ENCODE data around the gene KLF6.

KLF6 gene

GRCh38 chr10:3802526-3803265, 17.7 kb upstream of the KLF6 start:
- H3K4me3 ChIP-seq (ENCODE audit: low read depth, low read length), result no peak overlapping the region
- no peaks in the 10 kb centered on the region for H3K27me3 ChIP-seq (ENCODE audit: insufficient read depth, low read length)
- no peaks in the 10 kb centered on the region for H3K79me2 ChIP-seq (ENCODE audit: control insufficient read depth, insufficient read depth, low read length, unreplicated experiment)
- H2AFZ ChIP-seq (ENCODE audit: low read length, unreplicated experiment), result no peak overlapping the region
- peaks cover 42% of the 10 kb centered on the region for H3K4me1 ChIP-seq (ENCODE audit: control insufficient read depth, insufficient read depth, low read length, unreplicated experiment)
- H3K27ac ChIP-seq (ENCODE audit: low read depth, low read length), result peak overlapping the region; percentile 100
- no peaks in the 10 kb centered on the region for H3K36me3 ChIP-seq (ENCODE audit: insufficient read depth, low read length)

DNA sequence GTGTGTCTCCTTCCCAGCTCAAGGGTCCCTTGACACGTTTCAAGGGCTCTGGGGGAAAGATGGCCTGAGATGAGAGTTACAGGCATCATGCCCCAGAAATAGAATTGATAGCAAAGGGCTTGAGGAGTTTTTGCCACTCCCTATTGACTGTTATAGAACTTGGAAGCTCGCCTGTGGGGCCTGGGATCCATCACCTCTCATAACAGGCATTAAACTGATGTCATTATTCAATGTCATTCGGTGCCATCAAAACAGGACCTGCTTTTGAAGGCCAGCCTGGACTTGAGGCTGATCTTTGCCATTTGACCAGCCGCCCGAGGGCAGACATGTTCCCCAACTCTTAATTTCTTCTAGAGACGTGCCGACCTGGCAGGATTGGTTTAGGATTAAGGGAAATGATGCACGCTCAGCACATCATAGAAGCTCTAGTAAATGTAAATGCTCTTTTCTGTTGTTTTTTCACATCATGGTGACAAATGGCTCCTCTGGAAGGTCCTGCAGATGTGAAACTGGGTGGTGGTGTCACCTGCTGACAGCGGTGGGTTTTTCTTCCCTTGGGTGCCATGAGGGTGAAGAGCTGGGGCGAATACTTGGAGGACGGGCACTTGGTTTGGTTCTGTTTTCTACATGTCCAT, 16.7 kb upstream of the KLF6 start:
- Histone ChIP-seq H3K79me2 (ENCODE audit: control insufficient read depth, insufficient read depth, low read length, unreplicated experiment) (no peaks in the 10 kb centered on the region), H3K4me1 (ENCODE audit: control insufficient read depth, insufficient read depth, low read length, unreplicated experiment) (peaks cover 32% of the 10 kb centered on the region), H3K27ac (ENCODE audit: low read depth, low read length) (no peak overlapping the region), H3K36me3 (ENCODE audit: insufficient read depth, low read length) (no peaks in the 10 kb centered on the region), H3K4me3 (ENCODE audit: low read depth, low read length) (no peak overlapping the region), H3K27me3 (ENCODE audit: insufficient read depth, low read length) (no peaks in the 10 kb centered on the region), H2AFZ (ENCODE audit: low read length, unreplicated experiment) (no peak overlapping the region)

- Histone ChIP-seq H3K27me3 (ENCODE audit: insufficient read depth, low read length) (no peaks in the 10 kb centered on the region), H3K4me3 (ENCODE audit: low read depth, low read length) (no peak overlapping the region), H3K27ac (ENCODE audit: low read depth, low read length) (no peak overlapping the region), H3K79me2 (ENCODE audit: control insufficient read depth, insufficient read depth, low read length, unreplicated experiment) (no peaks in the 10 kb centered on the region), H2AFZ (ENCODE audit: low read length, unreplicated experiment) (no peak overlapping the region), H3K4me1 (ENCODE audit: control insufficient read depth, insufficient read depth, low read length, unreplicated experiment) (peaks cover 21% of the 10 kb centered on the region), H3K36me3 (ENCODE audit: insufficient read depth, low read length) (no peaks in the 10 kb centered on the region)
Observed at GRCh38 chr10:3800586-3800985, 15.6 kb upstream of the KLF6 start.

DNA sequence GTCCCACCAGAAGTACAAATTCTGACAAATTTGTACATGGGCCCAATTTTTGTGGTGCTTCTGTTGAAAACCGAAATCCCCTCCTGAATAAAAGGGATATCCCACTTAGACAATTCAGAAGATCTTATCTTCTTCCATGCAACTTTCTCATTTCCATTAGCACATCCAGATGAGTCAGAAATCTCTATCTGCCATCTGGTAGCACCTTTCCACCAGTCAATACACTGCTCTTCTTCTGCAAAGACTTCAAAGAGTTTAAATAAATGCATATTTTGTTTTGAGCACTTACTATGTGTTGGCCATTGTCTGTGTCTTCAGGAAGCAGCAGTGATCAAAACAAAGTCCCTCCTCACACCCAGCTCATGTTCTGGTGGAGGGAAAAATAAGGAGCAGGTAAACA, 12.7 kb upstream of the KLF6 start:
- Histone ChIP-seq H3K27me3 (ENCODE audit: insufficient read depth, low read length) (no peaks in the 10 kb centered on the region), H2AFZ (ENCODE audit: low read length, unreplicated experiment) (no peak overlapping the region), H3K27ac (ENCODE audit: low read depth, low read length) (no peak overlapping the region), H3K4me1 (ENCODE audit: control insufficient read depth, insufficient read depth, low read length, unreplicated experiment) (no peaks in the 10 kb centered on the region), H3K36me3 (ENCODE audit: insufficient read depth, low read length) (no peaks in the 10 kb centered on the region), H3K4me3 (ENCODE audit: low read depth, low read length) (no peak overlapping the region), H3K79me2 (ENCODE audit: control insufficient read depth, insufficient read depth, low read length, unreplicated experiment) (no peaks in the 10 kb centered on the region)

DNA sequence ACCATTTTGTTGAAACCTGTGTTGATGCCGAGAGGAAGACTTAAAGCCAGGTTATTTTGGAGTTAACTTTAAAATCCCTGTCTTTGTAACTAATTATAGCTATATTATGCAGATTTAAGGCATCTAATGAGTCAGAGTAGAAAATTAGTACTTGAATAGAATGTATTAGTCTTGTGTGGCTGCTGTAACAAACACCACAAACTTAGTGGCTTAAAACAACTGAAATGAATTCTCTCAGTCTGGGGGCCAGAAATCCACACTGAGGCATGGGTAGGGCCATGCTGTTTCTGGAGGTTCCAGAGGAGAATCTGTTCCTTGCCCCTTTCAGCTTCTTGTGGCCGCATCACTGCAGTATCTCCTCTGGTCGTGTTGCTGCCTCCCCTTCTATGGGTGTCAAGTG, 8.5 kb upstream of the KLF6 start:
- Histone ChIP-seq H2AFZ (ENCODE audit: low read length, unreplicated experiment) (no peak overlapping the region), H3K79me2 (ENCODE audit: control insufficient read depth, insufficient read depth, low read length, unreplicated experiment) (no peaks in the 10 kb centered on the region), H3K27me3 (ENCODE audit: insufficient read depth, low read length) (no peaks in the 10 kb centered on the region), H3K36me3 (ENCODE audit: insufficient read depth, low read length) (no peaks in the 10 kb centered on the region), H3K4me1 (ENCODE audit: control insufficient read depth, insufficient read depth, low read length, unreplicated experiment) (no peaks in the 10 kb centered on the region), H3K27ac (ENCODE audit: low read depth, low read length) (no peak overlapping the region), H3K4me3 (ENCODE audit: low read depth, low read length) (no peak overlapping the region)

- no peak overlapping the region for H3K4me3 ChIP-seq (ENCODE audit: low read depth, low read length)
- no peaks in the 10 kb centered on the region for H3K79me2 ChIP-seq (ENCODE audit: control insufficient read depth, insufficient read depth, low read length, unreplicated experiment)
- no peaks in the 10 kb centered on the region for H3K27me3 ChIP-seq (ENCODE audit: insufficient read depth, low read length)
- H2AFZ ChIP-seq (ENCODE audit: low read length, unreplicated experiment), result no peak overlapping the region
- H3K4me1 ChIP-seq (ENCODE audit: control insufficient read depth, insufficient read depth, low read length, unreplicated experiment), result no peaks in the 10 kb centered on the region
- no peaks in the 10 kb centered on the region for H3K36me3 ChIP-seq (ENCODE audit: insufficient read depth, low read length)
- H3K27ac ChIP-seq (ENCODE audit: low read depth, low read length), result no peak overlapping the region
Observed at GRCh38 chr10:3792710-3793219, 7.8 kb upstream of the KLF6 start.

DNA sequence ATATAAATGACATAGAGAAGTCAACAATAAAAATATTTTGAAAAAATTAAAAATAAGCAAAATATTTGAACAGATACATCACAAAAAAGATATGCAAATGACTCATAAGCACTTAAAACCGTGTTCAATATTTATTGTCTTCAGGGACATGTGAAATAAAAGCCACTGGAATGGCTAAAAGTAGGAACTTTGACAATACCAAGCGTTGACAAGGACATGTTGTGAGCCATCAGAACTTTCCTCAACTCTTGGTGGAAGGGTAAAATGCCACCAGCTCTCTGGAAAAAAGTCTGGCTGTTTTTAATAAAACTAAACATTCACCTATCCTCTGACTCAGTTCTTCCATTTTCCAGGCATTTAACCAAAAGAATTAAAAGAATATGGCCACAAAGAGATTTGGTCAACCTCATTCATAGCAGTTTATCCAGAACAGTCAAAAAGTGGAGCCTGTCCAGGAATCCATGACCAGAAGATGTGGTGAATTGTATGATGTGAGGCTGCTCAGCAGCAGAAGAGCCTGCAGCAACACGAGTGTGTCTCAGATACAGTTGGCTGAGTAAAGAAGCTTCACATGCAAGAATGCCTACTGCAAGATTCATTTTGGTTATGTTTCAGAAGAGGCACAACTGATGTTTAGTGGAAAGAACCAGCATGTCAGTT, 7.1 kb upstream of the KLF6 start:
- H3K36me3 ChIP-seq (ENCODE audit: insufficient read depth, low read length), result no peaks in the 10 kb centered on the region
- no peak overlapping the region for H3K27ac ChIP-seq (ENCODE audit: low read depth, low read length)
- H3K27me3 ChIP-seq (ENCODE audit: insufficient read depth, low read length), result no peaks in the 10 kb centered on the region
- H3K4me3 ChIP-seq (ENCODE audit: low read depth, low read length), result no peak overlapping the region
- peaks cover 3% of the 10 kb centered on the region for H3K4me1 ChIP-seq (ENCODE audit: control insufficient read depth, insufficient read depth, low read length, unreplicated experiment)
- H3K79me2 ChIP-seq (ENCODE audit: control insufficient read depth, insufficient read depth, low read length, unreplicated experiment), result no peaks in the 10 kb centered on the region
- H2AFZ ChIP-seq (ENCODE audit: low read length, unreplicated experiment), result no peak overlapping the region

- no peak overlapping the region for H2AFZ ChIP-seq (ENCODE audit: low read length, unreplicated experiment)
- H3K27ac ChIP-seq (ENCODE audit: low read depth, low read length), result no peak overlapping the region
- H3K79me2 ChIP-seq (ENCODE audit: control insufficient read depth, insufficient read depth, low read length, unreplicated experiment), result peaks cover 2% of the 10 kb centered on the region
- H3K4me3 ChIP-seq (ENCODE audit: low read depth, low read length), result no peak overlapping the region
- no peaks in the 10 kb centered on the region for H3K36me3 ChIP-seq (ENCODE audit: insufficient read depth, low read length)
- no peaks in the 10 kb centered on the region for H3K27me3 ChIP-seq (ENCODE audit: insufficient read depth, low read length)
- peaks cover 14% of the 10 kb centered on the region for H3K4me1 ChIP-seq (ENCODE audit: control insufficient read depth, insufficient read depth, low read length, unreplicated experiment)
Observed at GRCh38 chr10:3790858-3791257, 5.8 kb upstream of the KLF6 start.

- peaks cover 4% of the 10 kb centered on the region for H3K79me2 ChIP-seq (ENCODE audit: control insufficient read depth, insufficient read depth, low read length, unreplicated experiment)
- peaks cover 16% of the 10 kb centered on the region for H3K4me1 ChIP-seq (ENCODE audit: control insufficient read depth, insufficient read depth, low read length, unreplicated experiment)
- H2AFZ ChIP-seq (ENCODE audit: low read length, unreplicated experiment), result no peak overlapping the region
- no peak overlapping the region for H3K27ac ChIP-seq (ENCODE audit: low read depth, low read length)
- no peaks in the 10 kb centered on the region for H3K36me3 ChIP-seq (ENCODE audit: insufficient read depth, low read length)
- H3K4me3 ChIP-seq (ENCODE audit: low read depth, low read length), result no peak overlapping the region
- no peaks in the 10 kb centered on the region for H3K27me3 ChIP-seq (ENCODE audit: insufficient read depth, low read length)
Observed at GRCh38 chr10:3790272-3790671, 5.3 kb upstream of the KLF6 start.

DNA sequence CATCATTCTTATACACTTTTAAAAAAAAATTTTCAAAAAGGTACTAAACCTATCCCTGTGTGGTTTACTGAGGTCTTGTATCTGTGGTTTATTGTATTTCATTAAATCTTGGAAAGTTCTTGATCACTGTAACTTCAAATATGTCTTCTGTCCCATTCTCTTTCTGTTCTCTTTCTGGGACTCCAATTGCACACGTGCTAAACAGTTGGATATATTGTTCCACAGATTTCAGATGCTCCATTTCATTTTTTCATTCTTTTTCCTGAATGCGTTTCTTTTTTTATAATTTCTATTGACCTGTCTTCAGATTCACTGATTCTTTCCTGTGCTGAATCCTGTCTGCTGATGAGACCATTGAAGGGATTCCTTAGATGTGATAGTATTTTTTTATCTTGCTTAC, 4.6 kb upstream of the KLF6 start:
- Histone ChIP-seq H3K4me3 (ENCODE audit: low read depth, low read length) (no peak overlapping the region), H3K36me3 (ENCODE audit: insufficient read depth, low read length) (no peaks in the 10 kb centered on the region), H3K27ac (ENCODE audit: low read depth, low read length) (no peak overlapping the region), H3K79me2 (ENCODE audit: control insufficient read depth, insufficient read depth, low read length, unreplicated experiment) (peaks cover 8% of the 10 kb centered on the region), H2AFZ (ENCODE audit: low read length, unreplicated experiment) (no peak overlapping the region), H3K4me1 (ENCODE audit: control insufficient read depth, insufficient read depth, low read length, unreplicated experiment) (peaks cover 16% of the 10 kb centered on the region), H3K27me3 (ENCODE audit: insufficient read depth, low read length) (no peaks in the 10 kb centered on the region)

Data from ACC112 (cell line).